ENCODE results near the gene NEUROG2. TPM values are rescaled to one million over a fixed set of nuclear protein-coding genes. Genes with fewer than 3 reads are reported as not detected.

NEUROG2 gene
- total and polyA plus RNA-seq, 9 of the 15 experiments (the other 6 are each of a cell fraction or from before 2014, with no cell fraction given): 0.07 TPM; not detected in 7

GRCh38 chr4:112536123-112536522 is 20.1 kb upstream of the NEUROG2 start:
- no peaks in the 10 kb centered on the region for H3K79me2 ChIP-seq (ENCODE audit: control insufficient read depth, insufficient read depth, low read length)
- FAIRE-seq (no peak), ATAC-seq (no peak), DNase-seq (ENCODE audit: extremely low read depth in 1 of 4, low spot score in 3 of 4) (no peak)
- TF ChIP-seq CREM (IDR thresholded peaks at IDR 0.05; ENCODE audit: low read depth): no peak
- no peak for TF ChIP-seq DNMT1 (IDR thresholded peaks at IDR 0.05)
- no peak for TF ChIP-seq CHD2 (IDR thresholded peaks at IDR 0.05; ENCODE audit: low read depth, low read length)
- TF ChIP-seq, protein P1, sequence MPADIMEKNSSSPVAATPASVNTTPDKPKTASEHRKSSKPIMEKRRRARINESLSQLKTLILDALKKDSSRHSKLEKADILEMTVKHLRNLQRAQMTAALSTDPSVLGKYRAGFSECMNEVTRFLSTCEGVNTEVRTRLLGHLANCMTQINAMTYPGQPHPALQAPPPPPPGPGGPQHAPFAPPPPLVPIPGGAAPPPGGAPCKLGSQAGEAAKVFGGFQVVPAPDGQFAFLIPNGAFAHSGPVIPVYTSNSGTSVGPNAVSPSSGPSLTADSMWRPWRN (IDR thresholded peaks at IDR 0.05; ENCODE audit: low read depth): no peak
- no peak for TF ChIP-seq RBM14 (IDR thresholded peaks at IDR 0.05; ENCODE audit: borderline replicate concordance, insufficient read depth, low read depth, low read length)
- no peak for TF ChIP-seq GTF2A2 (tag; IDR thresholded peaks at IDR 0.05)
- no TSS peak for BruUV-seq (replicated peaks)
- H3K4me2 ChIP-seq (ENCODE audit: insufficient read depth, low read length): no peak overlapping the region
- in situ Hi-C loops (cut with MboI) (no loop called here), intact Hi-C loops (cut with micrococcal nuclease) (no loop called here)
- no peaks in the 10 kb centered on the region for H3K9me3 ChIP-seq (replicated peaks; ENCODE audit: control insufficient read depth, insufficient read depth, low read depth, low read length)
- no peak overlapping the region for H2AFZ ChIP-seq (ENCODE audit: low read depth, low read length)
- H3K27ac ChIP-seq (ENCODE audit: extremely low read depth, low read depth, low read length): no peak overlapping the region
- ChIA-PET POLR2A (interaction anchor here (1.0 kb wide), 1 partner anchor 11 kb away, joined by 3 read pairs; no protein-coding TSS in a partner anchor), CTCF (ENCODE audit: low intra/inter-chr PET ratio) (no interaction called here)
- H3K4me1 ChIP-seq (replicated peaks in 1 of 2; ENCODE audit: control insufficient read depth in 2 of 2, insufficient read depth in 2 of 2, low read length in 2 of 2): no peaks in the 10 kb centered on the region
- no peaks in the 10 kb centered on the region for H3K27me3 ChIP-seq (ENCODE audit: control insufficient read depth in 2 of 2, insufficient read depth in 2 of 2, low read length in 2 of 2)
- no peaks in the 10 kb centered on the region for H3K36me3 ChIP-seq (ENCODE audit: control insufficient read depth, insufficient read depth, low read length)
- H3K4me3 ChIP-seq: no peak overlapping the region
- WGBS (ENCODE audit: insufficient coverage, low coverage, missing lambda C conversion rate): 32% methylated on average over 2 of the region's 2 CpGs
- H3K9ac ChIP-seq (ENCODE audit: insufficient read depth in 1 of 2, low read depth in 2 of 2, low read length in 2 of 2): no peak overlapping the region
- H4K20me1 ChIP-seq (replicated peaks; ENCODE audit: control insufficient read depth, insufficient read depth, low read length): no peaks in the 10 kb centered on the region
- H3K9me1 ChIP-seq (ENCODE audit: control insufficient read depth, insufficient read depth, low read length): no peaks in the 10 kb centered on the region

- CTCF ChIA-PET (ENCODE audit: low intra/inter-chr PET ratio): no interaction called here
- BruUV-seq (replicated peaks): no TSS peak
- POLR2A ChIA-PET: interaction anchor here (0.6 kb wide), 1 partner anchor 370 kb away, joined by 3 read pairs; no protein-coding TSS in a partner anchor
- TF ChIP-seq CHD4 (IDR thresholded peaks at IDR 0.05; ENCODE audit: insufficient read depth, insufficient replicate concordance, low read depth, low read length, poor library complexity, severe bottlenecking) (no peak), ETV6 (IDR thresholded peaks at IDR 0.05; ENCODE audit: borderline replicate concordance in 1 of 2, low read depth in 2 of 2, low read length in 1 of 2) (no peak), ETV6 (CRISPR knock-in tag; IDR thresholded peaks at IDR 0.05; ENCODE audit: borderline replicate concordance) (no peak), COPS2 (conservative IDR thresholded peaks at IDR 0.05) (no peak), DMBX1 (CRISPR knock-in tag; IDR thresholded peaks at IDR 0.05; ENCODE audit: borderline replicate concordance) (no peak), MAZ (CRISPR knock-in tag; conservative IDR thresholded peaks at IDR 0.05 in 1 of 2, IDR thresholded peaks at IDR 0.05 in 1 of 2) (no peak), ADNP (tag; IDR thresholded peaks at IDR 0.05) (no peak), JUNB (CRISPR knock-in tag; conservative IDR thresholded peaks at IDR 0.05) (no peak), NUFIP1 (IDR thresholded peaks at IDR 0.05; ENCODE audit: partially characterized antibody) (no peak), KDM4B (IDR thresholded peaks at IDR 0.05; ENCODE audit: borderline replicate concordance in 2 of 2, low read depth in 1 of 2) (no peak), BRD9 (IDR thresholded peaks at IDR 0.05; ENCODE audit: low read depth, partially characterized antibody) (no peak), BCOR (IDR thresholded peaks at IDR 0.05) (no peak)
Measured at GRCh38 chr4:112532267-112532666, 16.3 kb upstream of the NEUROG2 start.

More at GRCh38 chr4:112532267-112532666, 16.3 kb upstream of the NEUROG2 start:
- H3K9me1 ChIP-seq (ENCODE audit: control insufficient read depth, insufficient read depth, low read length): no peaks in the 10 kb centered on the region
- in situ Hi-C loops (cut with MboI) (no loop called here), intact Hi-C loops (cut with micrococcal nuclease) (no loop called here)
- no peaks in the 10 kb centered on the region for H3K9me3 ChIP-seq (replicated peaks; ENCODE audit: control insufficient read depth, insufficient read depth, low read depth, low read length)
- no peak overlapping the region for H2AFZ ChIP-seq (ENCODE audit: low read depth, low read length)
- WGBS (ENCODE audit: insufficient coverage, low coverage, missing lambda C conversion rate): 0% methylated on average over 3 of the region's 3 CpGs
- H3K27ac ChIP-seq (ENCODE audit: extremely low read depth, low read depth, low read length): no peak overlapping the region
- H3K36me3 ChIP-seq (ENCODE audit: control insufficient read depth, insufficient read depth, low read length): no peaks in the 10 kb centered on the region
- ATAC-seq (no peak), DNase-seq (ENCODE audit: extremely low read depth in 1 of 4, low spot score in 3 of 4) (no peak), FAIRE-seq (no peak)
- H3K9ac ChIP-seq (ENCODE audit: insufficient read depth in 1 of 2, low read depth in 2 of 2, low read length in 2 of 2): no peak overlapping the region
- no peaks in the 10 kb centered on the region for H3K4me1 ChIP-seq (replicated peaks in 1 of 2; ENCODE audit: control insufficient read depth in 2 of 2, insufficient read depth in 2 of 2, low read length in 2 of 2)
- no peaks in the 10 kb centered on the region for H3K79me2 ChIP-seq (ENCODE audit: control insufficient read depth, insufficient read depth, low read length)
- no peak overlapping the region for H3K4me2 ChIP-seq (ENCODE audit: insufficient read depth, low read length)
- H3K27me3 ChIP-seq (ENCODE audit: control insufficient read depth in 2 of 2, insufficient read depth in 2 of 2, low read length in 2 of 2): peaks cover 0 to 2% of the 10 kb centered on the region in 2 experiments; a peak in 1 of 5 replicates
- no peak overlapping the region for H3K4me3 ChIP-seq
- H4K20me1 ChIP-seq (replicated peaks; ENCODE audit: control insufficient read depth, insufficient read depth, low read length): no peaks in the 10 kb centered on the region

Data from K562 (cell line).